ENCODE data around the gene CDH13. TPM values are rescaled to one million over a fixed set of nuclear protein-coding genes. Genes with fewer than 3 reads are reported as not detected.
A peak's percentile ranks its signal among the peaks of the same experiment; 100 is the strongest.

Gene CDH13
- total and polyA plus RNA-seq, 9 of the 15 experiments (the other 6 are each of a cell fraction or from before 2014, with no cell fraction given): 0.03 TPM; not detected in 8

DNA sequence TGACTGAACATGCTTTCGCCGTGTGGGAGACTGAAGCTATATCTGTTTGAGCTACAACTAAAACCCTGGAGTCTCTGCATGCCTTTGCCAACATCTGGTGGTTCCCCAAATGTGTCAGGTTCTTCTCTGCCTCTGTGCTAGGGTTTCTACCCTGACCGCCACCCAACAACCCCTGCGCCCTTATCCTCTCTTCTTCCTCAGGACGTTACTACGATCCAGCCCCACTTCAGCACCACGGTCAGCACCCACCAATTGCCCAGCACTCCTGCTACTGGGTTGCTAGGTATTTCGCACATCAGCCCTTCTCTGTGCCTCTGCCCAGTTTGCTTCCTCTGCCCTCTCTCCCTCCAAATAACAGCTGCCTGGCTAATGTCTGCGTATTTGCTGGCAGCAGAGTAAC is 1074.7 kb downstream of the CDH13 start (continued):
- no peak for TF ChIP-seq POLR3A (IDR thresholded peaks at IDR 0.05; ENCODE audit: borderline replicate concordance, extremely low read depth, insufficient read depth, insufficient read length)
- TF ChIP-seq, protein P1, sequence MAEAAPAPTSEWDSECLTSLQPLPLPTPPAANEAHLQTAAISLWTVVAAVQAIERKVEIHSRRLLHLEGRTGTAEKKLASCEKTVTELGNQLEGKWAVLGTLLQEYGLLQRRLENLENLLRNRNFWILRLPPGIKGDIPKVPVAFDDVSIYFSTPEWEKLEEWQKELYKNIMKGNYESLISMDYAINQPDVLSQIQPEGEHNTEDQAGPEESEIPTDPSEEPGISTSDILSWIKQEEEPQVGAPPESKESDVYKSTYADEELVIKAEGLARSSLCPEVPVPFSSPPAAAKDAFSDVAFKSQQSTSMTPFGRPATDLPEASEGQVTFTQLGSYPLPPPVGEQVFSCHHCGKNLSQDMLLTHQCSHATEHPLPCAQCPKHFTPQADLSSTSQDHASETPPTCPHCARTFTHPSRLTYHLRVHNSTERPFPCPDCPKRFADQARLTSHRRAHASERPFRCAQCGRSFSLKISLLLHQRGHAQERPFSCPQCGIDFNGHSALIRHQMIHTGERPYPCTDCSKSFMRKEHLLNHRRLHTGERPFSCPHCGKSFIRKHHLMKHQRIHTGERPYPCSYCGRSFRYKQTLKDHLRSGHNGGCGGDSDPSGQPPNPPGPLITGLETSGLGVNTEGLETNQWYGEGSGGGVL (CRISPR knock-in tag; IDR thresholded peaks at IDR 0.05): no peak
- TF ChIP-seq, protein P2, sequence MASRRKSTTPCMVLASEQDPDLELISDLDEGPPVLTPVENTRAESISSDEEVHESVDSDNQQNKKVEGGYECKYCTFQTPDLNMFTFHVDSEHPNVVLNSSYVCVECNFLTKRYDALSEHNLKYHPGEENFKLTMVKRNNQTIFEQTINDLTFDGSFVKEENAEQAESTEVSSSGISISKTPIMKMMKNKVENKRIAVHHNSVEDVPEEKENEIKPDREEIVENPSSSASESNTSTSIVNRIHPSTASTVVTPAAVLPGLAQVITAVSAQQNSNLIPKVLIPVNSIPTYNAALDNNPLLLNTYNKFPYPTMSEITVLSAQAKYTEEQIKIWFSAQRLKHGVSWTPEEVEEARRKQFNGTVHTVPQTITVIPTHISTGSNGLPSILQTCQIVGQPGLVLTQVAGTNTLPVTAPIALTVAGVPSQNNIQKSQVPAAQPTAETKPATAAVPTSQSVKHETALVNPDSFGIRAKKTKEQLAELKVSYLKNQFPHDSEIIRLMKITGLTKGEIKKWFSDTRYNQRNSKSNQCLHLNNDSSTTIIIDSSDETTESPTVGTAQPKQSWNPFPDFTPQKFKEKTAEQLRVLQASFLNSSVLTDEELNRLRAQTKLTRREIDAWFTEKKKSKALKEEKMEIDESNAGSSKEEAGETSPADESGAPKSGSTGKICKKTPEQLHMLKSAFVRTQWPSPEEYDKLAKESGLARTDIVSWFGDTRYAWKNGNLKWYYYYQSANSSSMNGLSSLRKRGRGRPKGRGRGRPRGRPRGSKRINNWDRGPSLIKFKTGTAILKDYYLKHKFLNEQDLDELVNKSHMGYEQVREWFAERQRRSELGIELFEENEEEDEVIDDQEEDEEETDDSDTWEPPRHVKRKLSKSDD (conservative IDR thresholded peaks at IDR 0.05; ENCODE audit: low read length): no peak
- TF ChIP-seq ZBTB1 (CRISPR knock-in tag; IDR thresholded peaks at IDR 0.05; ENCODE audit: borderline replicate concordance, low read depth): no peak
- TF ChIP-seq SMARCA5 (IDR thresholded peaks at IDR 0.05): no peak
- no peak for TF ChIP-seq PHF21A (IDR thresholded peaks at IDR 0.05; ENCODE audit: borderline replicate concordance, low read depth)
- no peak for TF ChIP-seq KDM5B (IDR thresholded peaks at IDR 0.05; ENCODE audit: insufficient replicate concordance, low read depth, low read length)
- TF ChIP-seq ZNF263 (CRISPR knock-in tag; IDR thresholded peaks at IDR 0.05; ENCODE audit: borderline replicate concordance): no peak
- TF ChIP-seq ZSCAN32 (CRISPR knock-in tag; IDR thresholded peaks at IDR 0.05): no peak
- TF ChIP-seq NBN (IDR thresholded peaks at IDR 0.05; ENCODE audit: low read depth): no peak
- no peak for TF ChIP-seq KAT7 (CRISPR knock-in tag; IDR thresholded peaks at IDR 0.05; ENCODE audit: borderline replicate concordance)
- TF ChIP-seq ZNF316 (IDR thresholded peaks at IDR 0.05): no peak
- TF ChIP-seq ZNF217 (CRISPR knock-in tag; IDR thresholded peaks at IDR 0.05): no peak
- TF ChIP-seq, protein P3, sequence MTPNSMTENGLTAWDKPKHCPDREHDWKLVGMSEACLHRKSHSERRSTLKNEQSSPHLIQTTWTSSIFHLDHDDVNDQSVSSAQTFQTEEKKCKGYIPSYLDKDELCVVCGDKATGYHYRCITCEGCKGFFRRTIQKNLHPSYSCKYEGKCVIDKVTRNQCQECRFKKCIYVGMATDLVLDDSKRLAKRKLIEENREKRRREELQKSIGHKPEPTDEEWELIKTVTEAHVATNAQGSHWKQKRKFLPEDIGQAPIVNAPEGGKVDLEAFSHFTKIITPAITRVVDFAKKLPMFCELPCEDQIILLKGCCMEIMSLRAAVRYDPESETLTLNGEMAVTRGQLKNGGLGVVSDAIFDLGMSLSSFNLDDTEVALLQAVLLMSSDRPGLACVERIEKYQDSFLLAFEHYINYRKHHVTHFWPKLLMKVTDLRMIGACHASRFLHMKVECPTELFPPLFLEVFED (CRISPR knock-in tag; conservative IDR thresholded peaks at IDR 0.05): no peak
- TF ChIP-seq CTBP1 (IDR thresholded peaks at IDR 0.05; ENCODE audit: borderline replicate concordance): no peak
- TF ChIP-seq, protein P4, sequence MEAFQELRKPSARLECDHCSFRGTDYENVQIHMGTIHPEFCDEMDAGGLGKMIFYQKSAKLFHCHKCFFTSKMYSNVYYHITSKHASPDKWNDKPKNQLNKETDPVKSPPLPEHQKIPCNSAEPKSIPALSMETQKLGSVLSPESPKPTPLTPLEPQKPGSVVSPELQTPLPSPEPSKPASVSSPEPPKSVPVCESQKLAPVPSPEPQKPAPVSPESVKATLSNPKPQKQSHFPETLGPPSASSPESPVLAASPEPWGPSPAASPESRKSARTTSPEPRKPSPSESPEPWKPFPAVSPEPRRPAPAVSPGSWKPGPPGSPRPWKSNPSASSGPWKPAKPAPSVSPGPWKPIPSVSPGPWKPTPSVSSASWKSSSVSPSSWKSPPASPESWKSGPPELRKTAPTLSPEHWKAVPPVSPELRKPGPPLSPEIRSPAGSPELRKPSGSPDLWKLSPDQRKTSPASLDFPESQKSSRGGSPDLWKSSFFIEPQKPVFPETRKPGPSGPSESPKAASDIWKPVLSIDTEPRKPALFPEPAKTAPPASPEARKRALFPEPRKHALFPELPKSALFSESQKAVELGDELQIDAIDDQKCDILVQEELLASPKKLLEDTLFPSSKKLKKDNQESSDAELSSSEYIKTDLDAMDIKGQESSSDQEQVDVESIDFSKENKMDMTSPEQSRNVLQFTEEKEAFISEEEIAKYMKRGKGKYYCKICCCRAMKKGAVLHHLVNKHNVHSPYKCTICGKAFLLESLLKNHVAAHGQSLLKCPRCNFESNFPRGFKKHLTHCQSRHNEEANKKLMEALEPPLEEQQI (IDR thresholded peaks at IDR 0.05): peak; percentile 45; the same call in 1 of the 2 replicates

Measured in K562 (cell line).